Testis (tissue), 2 donors: ENCODE results near the gene SP3.

ENCODE experiments used
- CTCF ChIP-seq, 3 experiments: fragments of 450-650 bp in 2 of 3; fragments of 200-600 bp in 1 of 3; sonication (generic) in 1 of 3; IDR thresholded peaks; one replicate each; pipeline ENCODE4 v1.5.1; 2016 to 2019; ENCODE audit warnings: antibody characterized with exemption in 3 of 3, mild to moderate bottlenecking in 2 of 3, moderate library complexity in 1 of 3
- POLR2A ChIP-seq: fragments of 450-650 bp; IDR thresholded peaks from one replicate; pipeline ENCODE4 v1.6.1; 2017; ENCODE audit warnings: antibody characterized with exemption, mild to moderate bottlenecking, moderate library complexity

- TF ChIP-seq CTCF (IDR thresholded peaks at IDR 0.05) (no peak), POLR2A (no peak)
Observed at GRCh38 chr2:173983391-173983871, 18.3 kb upstream of the SP3 start.
